Activated T-cell treated with anti-CD3 and anti-CD28 coated beads, Interleukin-2, amount 50 U/mL, for 48 hours (primary cell): ENCODE data around the gene CFAP210.
"Not testable (repeated sequence)": the region's sequence is repeated elsewhere in the genome, so short reads cannot be mapped to it uniquely, and the experiment has no call there.

Experiments used
- DNase-seq, 2 experiments: peaks; one replicate each; pipeline ENCODE4 v3.0.0-alpha.2; 2020

Gene CFAP210

DNA sequence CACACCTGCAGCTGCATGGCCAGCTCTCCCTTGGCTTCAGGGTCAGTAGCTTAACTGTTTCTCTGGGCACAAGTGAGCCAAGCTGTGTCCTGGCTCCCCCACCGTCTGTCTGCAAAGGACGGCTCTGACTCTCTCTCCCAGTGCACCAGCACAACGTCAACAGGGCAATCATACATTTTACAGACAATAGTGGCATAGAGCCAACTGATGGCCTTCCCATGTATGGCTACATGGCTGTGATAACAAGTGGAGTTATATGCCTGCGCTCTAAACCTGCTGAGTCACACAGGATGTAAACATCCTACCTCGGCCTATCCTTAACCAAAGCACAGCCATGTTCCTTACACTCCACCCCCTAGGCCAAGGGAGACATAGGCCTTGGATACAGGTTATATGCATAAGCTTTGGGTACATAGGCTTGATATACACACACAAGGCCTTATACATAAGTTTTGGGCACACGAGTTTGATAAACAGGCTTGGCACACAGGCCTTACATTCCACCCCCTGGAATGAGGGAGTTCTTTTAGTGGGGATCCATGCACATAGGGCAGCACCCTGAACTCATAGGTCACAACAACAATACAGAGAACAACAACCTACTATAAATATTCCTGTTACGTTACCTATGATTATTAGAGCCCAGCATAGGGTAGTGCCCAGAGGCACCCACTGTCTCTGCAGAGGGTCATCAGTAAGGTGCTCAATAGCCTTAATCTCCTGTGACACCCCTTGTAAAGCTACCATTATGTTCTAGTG is 17.7 kb upstream of the CFAP210 start:
- DNase-seq = no peak

DNA sequence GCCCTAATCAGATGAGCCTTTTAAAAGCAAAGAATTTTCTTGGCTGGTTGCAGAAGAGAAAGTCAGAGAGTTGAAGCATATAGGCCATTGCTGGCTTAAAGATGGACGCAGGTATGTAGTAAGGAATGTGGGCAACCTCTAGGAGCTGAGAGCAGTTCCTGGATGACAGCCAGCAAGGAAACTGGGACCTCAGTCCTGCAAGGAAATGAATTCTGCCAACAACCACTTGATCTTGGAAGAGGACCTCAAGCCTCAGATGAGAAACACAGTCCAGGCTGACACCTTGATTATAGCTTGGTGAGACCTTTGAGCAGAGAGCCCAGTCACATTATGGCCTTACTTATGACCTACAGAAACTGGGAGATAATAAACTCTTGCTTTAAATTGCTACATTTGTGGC is 15.8 kb upstream of the CFAP210 start:
- DNase-seq = no peak

DNA sequence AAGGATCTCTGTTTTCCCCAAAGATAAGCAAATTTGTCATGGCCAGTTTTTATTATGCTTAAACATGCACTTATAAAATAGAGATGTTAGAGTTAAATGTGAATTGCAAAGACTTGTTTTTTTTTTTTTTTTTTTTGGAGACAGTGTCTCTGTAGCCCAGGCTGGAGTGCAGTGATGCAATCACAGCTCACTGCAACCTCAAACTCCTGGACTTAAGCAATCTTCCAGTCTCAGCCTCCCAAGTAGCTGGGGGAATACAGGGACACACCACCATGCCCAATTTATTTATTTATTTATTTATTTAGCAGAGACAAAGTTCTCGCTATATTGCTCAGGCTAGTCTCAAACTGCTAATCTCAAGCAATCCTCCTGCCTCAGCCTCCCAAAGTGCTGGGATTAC is 15.1 kb upstream of the CFAP210 start:
- DNase-seq = no peak

DNA sequence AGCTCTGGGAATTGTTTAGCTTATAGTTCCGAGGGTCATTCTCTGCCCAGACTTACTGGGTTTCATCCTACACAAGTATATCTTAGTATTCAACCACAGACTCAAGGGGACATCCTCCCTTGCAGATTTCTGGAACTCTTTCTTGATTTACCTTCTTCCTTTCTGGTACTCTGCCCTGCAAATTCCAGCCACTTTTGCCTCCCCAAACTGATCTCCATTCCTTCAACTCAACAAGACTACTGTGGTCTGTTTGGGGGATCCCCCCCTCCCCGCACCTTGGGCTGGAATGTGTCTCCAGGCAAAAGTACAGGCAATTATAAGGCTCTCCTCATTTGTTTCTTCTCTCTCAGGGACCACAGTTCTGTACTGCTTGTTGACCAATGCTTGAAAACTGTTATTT is 13.4 kb upstream of the CFAP210 start:
- no peak for DNase-seq

DNA sequence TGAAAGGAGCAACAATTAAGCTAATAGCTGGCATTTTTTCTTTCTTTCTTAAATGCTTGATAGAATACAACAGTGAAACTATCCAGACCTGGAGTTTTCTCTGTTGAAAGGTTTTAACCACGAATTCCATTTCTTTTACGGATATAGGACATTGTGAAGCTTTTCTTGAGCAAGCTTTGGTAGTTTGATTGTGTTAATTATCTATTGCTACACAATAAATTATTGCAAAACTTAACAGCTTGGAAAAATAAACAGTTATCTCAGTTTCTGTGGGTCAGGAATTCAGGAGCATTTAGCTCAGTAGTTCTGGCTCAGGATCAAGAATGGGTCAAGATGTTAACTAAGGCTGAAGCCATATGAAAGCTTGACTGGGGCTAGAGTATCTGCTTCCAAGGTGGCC is 11.7 kb upstream of the CFAP210 start:
- DNase-seq = no peak

DNA sequence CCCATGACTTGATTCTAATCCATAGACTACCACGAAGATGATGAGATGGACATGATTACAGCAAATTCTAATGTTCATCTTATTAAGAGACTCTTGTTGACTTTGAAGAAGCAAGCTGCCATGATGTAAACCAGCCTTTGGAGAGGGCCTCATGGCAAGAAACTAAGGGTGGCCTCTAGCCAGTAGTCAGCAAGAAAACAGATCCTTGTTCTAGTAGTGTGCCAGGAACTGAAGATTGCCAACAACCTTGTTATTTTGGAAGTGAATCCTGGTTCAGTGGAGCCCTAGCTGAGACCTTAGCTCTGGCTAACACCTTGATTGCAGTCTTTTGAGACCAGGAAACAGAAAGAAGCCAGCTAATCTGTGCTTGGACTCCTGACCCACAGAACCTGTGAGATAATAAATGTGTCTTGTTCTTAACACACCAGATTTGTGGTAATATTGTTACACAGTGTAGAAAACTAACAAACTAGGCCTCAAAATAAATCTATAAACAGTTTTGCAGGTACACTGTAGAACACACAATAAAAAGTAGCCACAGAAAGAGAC is 10.0 kb upstream of the CFAP210 start:
- DNase-seq = no peak

DNA sequence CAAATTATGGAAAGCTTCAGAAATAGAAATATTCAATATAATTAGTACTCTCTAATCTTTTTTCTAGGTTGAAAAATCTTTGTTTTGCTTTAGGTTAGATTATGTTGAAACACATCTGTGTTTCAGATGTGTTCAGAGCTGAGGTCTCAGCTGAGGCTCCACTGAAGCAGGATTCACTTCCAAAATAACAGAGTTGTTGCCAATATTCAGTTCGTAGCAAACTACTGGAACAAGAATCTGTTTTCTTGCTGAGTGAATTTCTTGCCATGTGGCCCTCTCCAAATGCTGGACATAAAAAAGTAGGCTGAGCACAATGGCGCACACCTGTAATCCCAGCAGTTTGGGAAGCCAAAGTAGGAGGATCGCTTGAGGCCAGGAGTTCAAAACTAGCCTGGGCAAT is 8.8 kb upstream of the CFAP210 start:
- DNase-seq = no peak

DNA sequence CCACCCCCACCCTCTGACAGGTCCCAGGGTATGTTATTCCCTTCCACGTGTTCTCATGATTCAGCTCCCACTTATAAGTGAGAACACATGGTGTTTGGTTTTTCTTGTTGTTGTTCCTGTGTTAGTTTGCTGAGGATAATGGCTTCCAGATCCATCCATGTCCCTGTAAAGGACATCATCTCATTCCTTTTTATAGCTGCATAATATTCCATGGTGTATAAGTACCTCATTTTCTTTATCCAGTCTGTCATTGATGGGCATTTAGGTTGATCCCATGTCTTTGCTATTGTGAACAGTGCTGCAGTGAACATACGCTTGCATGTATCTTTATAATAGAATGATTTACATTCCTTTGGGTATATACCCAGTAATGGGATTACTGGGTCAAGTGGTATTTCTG is 5.0 kb upstream of the CFAP210 start:
- not testable (repeated sequence) for DNase-seq

DNA sequence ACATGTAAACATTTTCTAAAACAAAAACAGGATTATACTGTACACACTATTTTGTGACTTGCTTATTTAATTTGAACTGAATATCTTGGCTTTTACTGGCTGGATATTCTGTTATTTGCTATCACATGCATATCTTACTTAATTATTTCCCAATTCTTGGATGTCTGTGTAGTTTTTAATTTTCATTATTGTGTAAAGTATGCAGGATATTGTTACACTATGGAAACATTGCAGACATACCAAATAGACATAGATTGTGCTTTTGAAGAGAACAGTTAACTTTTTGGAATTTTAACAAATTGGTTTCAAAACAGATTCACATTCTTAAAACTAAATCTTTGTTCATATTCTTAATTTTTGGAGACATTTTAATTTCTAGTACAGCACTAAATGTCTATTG is 2.2 kb upstream of the CFAP210 start:
- no peak for DNase-seq

DNA sequence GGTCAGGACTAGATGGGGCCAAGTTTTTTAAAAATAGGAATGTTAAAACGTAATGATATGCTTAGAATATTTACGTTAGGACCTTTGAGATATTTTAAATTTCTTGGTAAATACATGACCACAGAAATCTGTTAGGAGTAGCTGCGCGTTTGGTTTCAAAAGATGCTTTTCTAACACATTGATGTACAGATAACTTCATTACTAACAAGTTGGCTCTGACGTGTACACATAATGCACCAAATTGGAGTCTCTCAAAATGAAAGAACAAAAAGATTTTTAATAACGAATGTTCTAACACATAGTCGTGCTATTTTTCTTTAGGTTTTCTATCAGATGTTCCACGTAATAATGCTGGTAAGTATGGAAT is 672 bp upstream of the CFAP210 start:
- no peak for DNase-seq

DNA sequence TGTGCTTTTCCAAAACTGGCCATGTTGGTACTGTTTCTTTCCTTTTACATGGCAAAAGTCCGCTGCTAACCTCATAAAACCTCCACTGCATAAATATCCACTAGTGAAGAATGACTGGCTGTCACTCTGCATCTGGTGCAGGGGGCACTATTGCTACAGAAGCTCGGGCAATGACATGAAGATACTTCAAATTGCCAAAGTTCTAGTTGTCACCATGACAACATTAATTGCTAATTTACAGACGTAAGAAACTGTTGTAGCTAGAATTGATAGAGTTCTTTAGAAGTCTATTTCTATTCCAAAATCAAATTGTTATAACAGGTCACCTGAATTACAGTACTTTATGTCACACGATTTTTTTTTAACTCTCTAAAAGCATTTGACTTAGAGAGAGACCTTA is 845 bp downstream of the CFAP210 start:
- no peak for DNase-seq

DNA sequence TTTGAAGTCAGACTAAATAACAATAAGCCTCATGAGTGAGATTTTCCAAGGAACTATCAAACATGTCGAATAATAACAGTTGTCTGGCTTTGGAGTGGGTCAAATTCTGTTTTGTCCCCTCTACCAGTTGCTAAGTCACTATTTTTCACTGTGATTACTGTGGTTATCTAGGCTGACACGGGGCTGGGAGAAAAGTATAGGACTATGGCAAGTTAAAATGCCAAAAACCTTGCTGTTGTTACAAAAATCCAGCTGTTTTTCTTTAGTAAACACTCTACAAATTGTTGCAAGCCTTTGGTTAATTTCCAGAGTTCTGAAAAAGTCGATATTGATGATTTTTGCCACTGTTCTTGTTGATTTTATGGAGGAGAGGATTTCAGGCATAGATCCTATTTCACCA is 1.5 kb downstream of the CFAP210 start:
- no peak for DNase-seq

DNA sequence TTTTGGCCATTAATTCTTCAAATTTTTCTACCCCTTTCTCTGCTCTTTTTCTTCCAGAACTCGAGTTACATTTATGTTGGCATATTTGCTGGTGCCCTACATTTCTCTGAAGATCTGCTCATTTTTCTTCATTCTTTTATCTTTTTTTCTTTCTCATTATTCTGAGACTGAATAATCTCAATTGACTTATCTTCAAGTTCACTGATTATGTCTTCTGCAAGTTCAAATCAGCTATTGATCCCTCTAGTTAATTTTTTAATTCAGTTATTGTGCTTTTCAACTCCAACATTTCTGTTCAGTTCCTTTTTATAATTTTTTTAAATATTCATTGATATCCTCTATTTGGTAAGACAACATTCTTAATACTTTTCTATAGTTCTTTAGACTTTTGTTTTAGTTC is 3.2 kb downstream of the CFAP210 start:
- DNase-seq = no peak

DNA sequence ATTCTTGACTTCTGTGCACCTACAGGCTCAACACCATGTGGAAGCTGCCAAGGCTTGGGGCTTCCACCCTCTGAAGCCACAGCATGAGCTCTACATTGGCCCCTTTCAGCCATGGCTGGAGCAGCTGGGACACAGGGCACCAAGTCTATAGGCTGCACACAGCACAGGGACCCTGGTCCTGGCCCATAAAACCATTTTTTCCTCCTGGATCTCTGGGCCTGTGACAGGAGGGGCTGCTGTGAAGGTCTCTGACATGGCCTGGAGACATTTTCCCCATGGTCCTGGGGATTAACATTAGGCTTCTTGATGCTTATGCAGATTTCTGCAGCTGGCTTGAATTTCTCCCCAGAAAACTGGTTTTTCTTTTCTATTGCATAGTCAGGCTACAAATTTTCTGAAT is 6.3 kb downstream of the CFAP210 start:
- DNase-seq = not testable (repeated sequence)

DNA sequence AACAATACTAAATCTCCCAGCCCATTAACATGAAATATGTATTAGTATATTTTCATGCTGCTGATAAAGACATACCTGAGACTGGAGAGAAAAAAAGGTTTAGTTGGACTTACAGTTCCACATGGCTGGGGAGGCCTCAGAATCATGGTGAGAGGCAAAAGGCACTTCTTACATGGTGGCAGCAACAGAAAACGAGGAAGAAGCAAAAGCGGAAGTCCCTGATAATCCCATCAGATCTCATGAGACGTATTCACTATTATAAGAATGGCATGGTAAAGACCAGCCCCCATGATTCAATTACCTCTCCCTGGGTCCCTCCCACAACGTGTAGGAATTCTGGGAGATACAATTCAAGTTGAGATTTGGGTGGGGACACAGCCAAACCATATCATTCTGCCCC is 7.4 kb downstream of the CFAP210 start:
- DNase-seq = not testable (repeated sequence)

DNA sequence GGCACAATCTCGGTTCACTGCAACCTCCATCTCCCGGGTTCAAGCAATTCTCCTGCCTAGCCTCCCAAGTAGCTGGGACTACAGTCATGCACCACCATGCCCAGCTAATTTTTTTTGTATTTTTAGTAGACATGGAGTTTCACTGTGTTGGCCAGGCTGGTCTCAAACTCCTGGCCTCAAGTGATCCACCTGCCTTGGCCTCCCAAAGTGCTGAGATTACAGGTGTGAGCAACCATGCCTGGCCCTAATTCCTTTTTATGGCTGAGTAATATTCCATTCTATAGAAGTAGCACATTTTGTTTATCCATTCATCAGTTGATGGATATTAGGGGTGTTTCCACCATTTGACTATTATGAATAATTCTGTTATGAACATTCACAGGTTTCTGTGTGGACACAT is 9.5 kb downstream of the CFAP210 start:
- DNase-seq = not testable (repeated sequence)

DNA sequence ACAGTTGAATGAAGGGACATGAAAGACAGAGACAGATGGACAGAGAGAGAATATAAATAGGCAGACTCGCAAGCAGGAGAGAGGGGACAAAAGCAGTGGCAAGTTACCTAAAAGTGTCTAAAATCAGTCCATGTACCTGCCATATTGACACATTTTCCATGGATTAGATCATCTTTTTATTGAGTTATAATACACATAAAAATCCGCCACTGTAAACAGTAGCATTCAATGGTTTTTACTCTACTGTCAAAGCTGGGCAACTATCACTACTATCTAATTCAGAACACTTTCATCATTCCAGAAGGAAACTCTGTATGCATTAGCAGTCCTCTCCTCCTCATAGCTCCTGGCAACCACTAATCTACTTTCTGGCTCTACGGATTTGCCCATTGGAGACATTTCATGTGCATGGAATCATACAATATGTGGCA is 10.1 kb downstream of the CFAP210 start:
- DNase-seq = no peak

DNA sequence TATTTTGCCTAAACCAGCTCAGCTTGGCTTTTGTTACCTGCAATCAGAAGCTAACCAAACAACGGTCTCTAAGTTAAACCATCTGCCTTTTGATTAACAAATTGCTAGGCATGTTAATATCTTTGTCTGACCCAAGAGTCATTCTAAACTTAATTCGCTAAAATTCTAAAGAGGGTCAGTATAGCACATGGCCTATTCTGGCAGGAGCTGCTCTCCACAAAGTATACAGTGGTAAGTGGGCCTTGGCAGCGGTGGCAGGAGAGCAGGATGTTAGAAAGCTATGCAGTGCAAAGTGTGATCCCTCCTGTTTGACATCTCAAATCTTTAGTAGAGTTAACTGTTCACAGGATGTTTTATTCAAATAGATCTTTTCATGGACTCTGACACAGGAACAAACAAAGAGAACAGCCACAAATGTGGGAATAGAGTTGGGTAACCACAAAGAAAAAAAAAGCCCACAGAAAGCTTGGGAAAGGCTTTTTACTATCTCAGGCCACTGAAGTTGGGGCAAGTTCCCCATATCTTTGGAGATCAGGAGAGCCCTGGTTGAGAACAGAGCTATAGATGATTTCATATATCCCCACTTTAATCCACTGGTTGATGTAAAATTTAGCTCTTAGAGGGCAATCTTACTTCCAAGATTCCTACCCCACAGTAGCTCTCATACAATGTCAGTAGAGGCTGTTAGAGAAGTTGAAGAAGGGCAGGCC is 10.6 kb downstream of the CFAP210 start:
- DNase-seq = no peak

DNA sequence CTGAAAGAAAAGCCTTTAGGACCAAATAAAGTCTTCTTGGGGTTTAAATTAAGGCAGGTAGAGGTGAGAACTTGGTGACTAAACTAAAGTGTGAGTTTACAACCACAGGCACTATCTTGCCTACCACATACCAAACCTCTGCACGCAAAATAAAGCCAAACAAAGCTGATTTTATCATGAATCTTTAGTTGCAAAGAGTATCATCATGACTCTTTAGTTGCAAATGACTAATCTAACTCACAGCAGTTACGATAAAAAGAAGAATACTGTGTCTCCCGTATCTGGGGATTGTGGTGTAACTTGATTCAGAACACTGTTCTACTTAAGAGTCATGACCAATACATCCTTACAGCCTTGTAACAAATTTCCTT is 11.2 kb downstream of the CFAP210 start:
- DNase-seq = no peak

DNA sequence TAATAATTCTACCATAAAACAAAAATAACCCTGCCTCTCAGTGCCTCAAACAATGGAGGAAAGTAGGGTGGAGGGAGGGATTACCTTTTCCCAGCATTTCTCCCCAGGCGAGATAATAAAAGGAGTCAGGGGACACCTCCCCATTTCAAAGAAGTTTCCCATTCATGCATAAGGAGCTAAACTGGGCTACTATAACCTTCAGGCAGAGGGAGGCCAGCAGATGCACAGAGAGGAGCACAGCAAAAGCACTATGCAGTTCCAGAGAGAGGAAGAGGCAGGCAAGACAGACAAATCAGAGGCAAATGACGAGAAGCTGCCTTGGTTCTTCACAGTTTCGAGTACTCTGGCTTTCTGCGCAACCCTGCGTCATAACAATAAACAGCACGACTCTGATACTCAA is 17.4 kb downstream of the CFAP210 start:
- no peak for DNase-seq

DNA sequence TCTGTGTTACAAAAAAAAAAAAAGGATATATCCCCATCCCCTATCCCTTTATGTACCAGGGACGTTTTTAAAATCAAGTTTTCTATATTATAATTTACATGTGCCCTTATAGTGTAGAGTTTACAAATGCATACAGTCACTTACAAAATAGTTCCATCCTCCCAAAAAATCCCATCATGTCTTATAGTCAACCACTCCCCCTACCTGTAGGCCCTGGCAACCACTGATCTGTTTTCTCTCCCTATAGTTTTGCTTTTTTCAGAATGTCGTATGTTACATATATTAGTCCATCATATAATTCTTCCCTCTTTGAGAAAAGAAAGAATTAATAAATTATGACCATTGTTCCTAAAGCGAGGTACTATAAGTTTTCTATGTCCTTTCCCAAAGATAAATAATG is 17.8 kb downstream of the CFAP210 start:
- no peak for DNase-seq

DNA sequence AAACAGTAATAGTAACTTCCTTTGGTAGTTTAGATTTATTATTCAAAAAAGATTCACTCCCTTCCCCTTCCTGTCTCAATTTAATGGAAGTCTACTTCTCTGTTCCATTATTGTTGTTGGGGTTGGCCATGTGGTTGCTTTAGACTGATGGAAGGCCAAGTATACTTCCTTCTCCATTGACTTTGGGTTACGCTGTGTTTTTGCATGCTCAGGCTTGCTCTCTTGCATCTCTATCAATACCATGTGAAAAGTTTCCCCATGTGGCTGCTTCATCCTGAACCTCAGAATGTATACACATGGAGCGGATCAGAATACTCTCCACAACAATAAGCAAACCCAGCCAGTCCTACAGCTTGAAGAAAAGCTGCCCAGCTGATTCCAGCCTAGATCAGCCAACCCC is 20.3 kb downstream of the CFAP210 start:
- no peak for DNase-seq

DNA sequence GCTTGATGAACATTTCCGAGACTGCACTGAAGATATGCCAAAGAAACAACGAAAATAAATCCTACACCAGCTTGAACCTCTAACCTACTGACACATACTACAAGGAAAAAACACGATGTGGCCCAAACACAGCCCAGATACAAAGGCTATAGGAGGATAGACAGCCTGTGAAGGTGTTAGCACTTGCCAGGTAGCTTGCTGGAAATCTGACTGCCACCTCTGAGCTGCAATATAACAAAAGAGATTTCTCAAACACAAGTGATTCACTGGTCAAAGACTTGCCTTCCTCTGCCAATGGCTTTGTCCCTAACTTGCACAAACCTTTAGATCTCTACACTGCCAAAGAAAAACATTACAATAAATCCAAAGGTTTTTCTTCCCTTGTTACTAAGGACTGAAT is 21.1 kb downstream of the CFAP210 start:
- no peak for DNase-seq

DNA sequence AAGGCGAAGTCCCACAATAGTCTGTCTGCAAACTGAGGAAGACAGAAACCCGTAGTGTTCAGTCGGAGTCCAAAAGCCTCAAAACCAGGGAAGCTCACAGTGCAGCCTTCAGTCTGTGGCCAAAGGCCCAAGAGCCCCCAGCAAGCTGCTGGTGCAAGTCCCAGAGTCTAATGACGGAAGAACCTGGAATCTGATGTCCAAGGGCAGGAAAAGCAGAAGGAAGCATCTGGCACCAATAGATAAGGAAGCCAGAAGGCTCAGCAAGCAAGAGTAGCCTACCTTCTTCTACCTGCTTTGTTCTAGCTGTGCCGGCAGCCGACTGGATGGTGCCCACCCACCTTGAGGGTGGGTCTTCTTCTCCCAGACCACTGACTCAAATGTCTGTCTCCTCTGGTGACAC is 21.8 kb downstream of the CFAP210 start:
- DNase-seq = no peak

DNA sequence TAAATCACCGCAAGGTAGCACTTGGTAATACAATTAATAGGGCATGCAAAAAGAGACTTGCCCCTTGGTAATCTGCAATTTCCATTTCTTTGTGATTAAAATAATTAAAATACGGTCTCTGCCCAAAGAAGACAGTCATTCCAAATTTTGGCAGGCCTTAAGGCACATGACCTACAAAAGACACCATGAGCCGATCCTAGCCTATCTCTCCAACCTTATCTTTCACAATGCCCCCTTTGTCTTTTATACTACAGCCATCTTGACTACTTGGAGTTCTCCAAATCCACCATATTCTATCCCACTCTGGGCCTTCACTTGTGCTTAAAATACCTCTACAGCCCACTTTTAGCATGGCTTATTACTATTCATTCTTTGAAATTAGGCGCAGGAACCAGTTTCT is 23.3 kb downstream of the CFAP210 start:
- no peak for DNase-seq
